ENCODE measurements around the gene PHLPP2.

DNA sequence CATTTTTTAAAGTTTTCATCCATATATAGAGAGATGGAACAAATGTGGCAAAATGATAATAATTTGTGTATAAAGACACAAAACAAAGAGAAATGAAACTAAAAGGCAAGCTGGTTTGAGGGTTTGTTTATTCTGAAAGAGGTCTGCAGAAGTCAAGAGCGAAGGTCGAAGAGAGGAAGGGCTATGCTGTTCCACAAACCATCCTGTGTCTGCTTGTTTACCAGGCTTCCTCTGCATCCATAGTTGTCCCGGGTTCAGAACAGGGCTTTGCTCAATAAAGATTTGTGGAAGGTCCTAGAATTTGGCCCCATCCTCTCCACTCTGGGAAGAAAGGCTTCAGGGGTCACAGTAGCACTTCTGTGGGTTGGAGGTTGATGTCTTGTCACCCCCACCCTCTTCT is 100.9 kb downstream of the PHLPP2 start:
- TF ChIP-seq EZH2phosphoT487 (IDR thresholded peaks at IDR 0.05; ENCODE audit: low read depth, severe bottlenecking, unreplicated experiment) (no peak), EZH2 (IDR thresholded peaks at IDR 0.05; ENCODE audit: borderline replicate concordance) (no peak)
- TF ChIP-seq, protein P1, sequence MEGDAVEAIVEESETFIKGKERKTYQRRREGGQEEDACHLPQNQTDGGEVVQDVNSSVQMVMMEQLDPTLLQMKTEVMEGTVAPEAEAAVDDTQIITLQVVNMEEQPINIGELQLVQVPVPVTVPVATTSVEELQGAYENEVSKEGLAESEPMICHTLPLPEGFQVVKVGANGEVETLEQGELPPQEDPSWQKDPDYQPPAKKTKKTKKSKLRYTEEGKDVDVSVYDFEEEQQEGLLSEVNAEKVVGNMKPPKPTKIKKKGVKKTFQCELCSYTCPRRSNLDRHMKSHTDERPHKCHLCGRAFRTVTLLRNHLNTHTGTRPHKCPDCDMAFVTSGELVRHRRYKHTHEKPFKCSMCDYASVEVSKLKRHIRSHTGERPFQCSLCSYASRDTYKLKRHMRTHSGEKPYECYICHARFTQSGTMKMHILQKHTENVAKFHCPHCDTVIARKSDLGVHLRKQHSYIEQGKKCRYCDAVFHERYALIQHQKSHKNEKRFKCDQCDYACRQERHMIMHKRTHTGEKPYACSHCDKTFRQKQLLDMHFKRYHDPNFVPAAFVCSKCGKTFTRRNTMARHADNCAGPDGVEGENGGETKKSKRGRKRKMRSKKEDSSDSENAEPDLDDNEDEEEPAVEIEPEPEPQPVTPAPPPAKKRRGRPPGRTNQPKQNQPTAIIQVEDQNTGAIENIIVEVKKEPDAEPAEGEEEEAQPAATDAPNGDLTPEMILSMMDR (IDR thresholded peaks at IDR 0.05; ENCODE audit: poor library complexity), result no peak

Measured in hepatocyte (in vitro differentiated cells).